Body of pancreas (tissue), 4 donors: Measurements from ENCODE around the gene KIF5A.

ENCODE experiments used
- CTCF ChIP-seq, 7 experiments: fragments of 450-650 bp in 4 of 7; fragments of 200-600 bp in 3 of 7; sonication (generic) in 3 of 7; IDR thresholded peaks; one replicate each; pipeline ENCODE4 v1.5.1; 2016 to 2019; ENCODE audit warnings: antibody characterized with exemption in 7 of 7
- POLR2A ChIP-seq, 3 donors: fragments of 450-650 bp; IDR thresholded peaks; one replicate each; pipeline ENCODE4 v1.6.1; 2016; ENCODE audit warnings: antibody characterized with exemption in 3 of 3, mild to moderate bottlenecking in 2 of 3

- peak in 1 of 7 experiments; percentile 20 for TF ChIP-seq CTCF (IDR thresholded peaks at IDR 0.05)
- no peak for TF ChIP-seq POLR2A (IDR thresholded peaks at IDR 0.05)
Measured at GRCh38 chr12:57627501-57628279, 77.8 kb downstream of the KIF5A start.
